ENCODE results near the gene HS6ST3.
"Not testable (repeated sequence)": the region's sequence is repeated elsewhere in the genome, so short reads cannot be mapped to it uniquely, and the experiment has no call there.

Gene HS6ST3

GRCh38 chr13:96089749-96090239 is at the start of gene HS6ST3:
TSS of gene HS6ST3 (plus strand) at chr13:96090107.
- H3K27ac ChIP-seq (ENCODE audit: low read depth, low read length), result no peak within 1 kb of the TSS
- no peaks in the 10 kb centered on the region for H3K9me3 ChIP-seq (ENCODE audit: control insufficient read depth, insufficient read depth, low read length)
- peak within 1 kb of the TSS; percentile 43 for H3K4me3 ChIP-seq (ENCODE audit: low read length)
- H3F3A ChIP-seq (ENCODE audit: control insufficient read depth, insufficient read depth), result no peaks in the 10 kb centered on the region
- H3K27me3 ChIP-seq (ENCODE audit: control insufficient read depth, low read length), result peaks cover 46% of the 10 kb centered on the region
- no peaks in the 10 kb centered on the region for H3K4me1 ChIP-seq (ENCODE audit: control insufficient read depth, low read length)
- H3K79me2 ChIP-seq (ENCODE audit: control insufficient read depth, low read length), result no peaks in the 10 kb centered on the region
- H4K20me1 ChIP-seq (ENCODE audit: control insufficient read depth, insufficient read depth, low read depth, low read length), result no peaks in the 10 kb centered on the region
- no peaks in the 10 kb centered on the region for H3K9me2 ChIP-seq (replicated peaks; ENCODE audit: control insufficient read depth, low read length)
- no peaks in the 10 kb centered on the region for H3K36me3 ChIP-seq (ENCODE audit: control insufficient read depth, low read length)
- no peak for TF ChIP-seq CTCF (IDR thresholded peaks at IDR 0.05; ENCODE audit: low read depth, low read length, poor library complexity, severe bottlenecking)
- TF ChIP-seq EZH2phosphoT487 (IDR thresholded peaks at IDR 0.05; ENCODE audit: borderline replicate concordance, low read length), result peak; percentile 87
- H3K4me2 ChIP-seq (ENCODE audit: low read length), result peak within 1 kb of the TSS; percentile 55

- no peak overlapping the region for H3K27ac ChIP-seq (ENCODE audit: low read depth, low read length)
- H3K27me3 ChIP-seq (ENCODE audit: control insufficient read depth, low read length), result no peaks in the 10 kb centered on the region
- no peak for TF ChIP-seq CTCF (IDR thresholded peaks at IDR 0.05; ENCODE audit: low read depth, low read length, poor library complexity, severe bottlenecking)
- no peak for TF ChIP-seq EZH2phosphoT487 (IDR thresholded peaks at IDR 0.05; ENCODE audit: borderline replicate concordance, low read length)
- no peaks in the 10 kb centered on the region for H3K9me2 ChIP-seq (replicated peaks; ENCODE audit: control insufficient read depth, low read length)
- H3K36me3 ChIP-seq (ENCODE audit: control insufficient read depth, low read length), result peaks cover 10% of the 10 kb centered on the region; the same call in 1 of the 2 replicates
- no peaks in the 10 kb centered on the region for H4K20me1 ChIP-seq (ENCODE audit: control insufficient read depth, insufficient read depth, low read depth, low read length)
- peaks cover 94% of the 10 kb centered on the region for H3K79me2 ChIP-seq (ENCODE audit: control insufficient read depth, low read length)
- no peak overlapping the region for H3K4me2 ChIP-seq (ENCODE audit: low read length)
- no peaks in the 10 kb centered on the region for H3K4me1 ChIP-seq (ENCODE audit: control insufficient read depth, low read length)
- no peak overlapping the region for H3K4me3 ChIP-seq (ENCODE audit: low read length)
- no peaks in the 10 kb centered on the region for H3K9me3 ChIP-seq (ENCODE audit: control insufficient read depth, insufficient read depth, low read length)
- no peaks in the 10 kb centered on the region for H3F3A ChIP-seq (ENCODE audit: control insufficient read depth, insufficient read depth)
Measured at GRCh38 chr13:96041326-96042110, 48.4 kb upstream of the HS6ST3 start.

GRCh38 chr13:96044238-96044637 is 45.7 kb upstream of the HS6ST3 start:
- Histone ChIP-seq H3K79me2 (ENCODE audit: control insufficient read depth, low read length) (peaks cover 90% of the 10 kb centered on the region), H3K9me3 (ENCODE audit: control insufficient read depth, insufficient read depth, low read length) (no peaks in the 10 kb centered on the region), H3K27me3 (ENCODE audit: control insufficient read depth, low read length) (no peaks in the 10 kb centered on the region), H3F3A (ENCODE audit: control insufficient read depth, insufficient read depth) (no peaks in the 10 kb centered on the region), H3K36me3 (ENCODE audit: control insufficient read depth, low read length) (0 out of 2 replicates have a peak, but pooled peaks cover 7% of the 10 kb centered on the region), H3K9me2 (replicated peaks; ENCODE audit: control insufficient read depth, low read length) (no peaks in the 10 kb centered on the region), H3K4me3 (ENCODE audit: low read length) (no peak overlapping the region), H3K4me1 (ENCODE audit: control insufficient read depth, low read length) (no peaks in the 10 kb centered on the region), H3K27ac (ENCODE audit: low read depth, low read length) (no peak overlapping the region), H4K20me1 (ENCODE audit: control insufficient read depth, insufficient read depth, low read depth, low read length) (no peaks in the 10 kb centered on the region), H3K4me2 (ENCODE audit: low read length) (no peak overlapping the region)
- TF ChIP-seq CTCF (IDR thresholded peaks at IDR 0.05; ENCODE audit: low read depth, low read length, poor library complexity, severe bottlenecking) (no peak), EZH2phosphoT487 (IDR thresholded peaks at IDR 0.05; ENCODE audit: borderline replicate concordance, low read length) (no peak)

GRCh38 chr13:96046449-96047126 is 43.3 kb upstream of the HS6ST3 start:
- not testable (repeated sequence) for H3K27ac ChIP-seq (ENCODE audit: low read depth, low read length); H3K4me2 ChIP-seq (ENCODE audit: low read length); H3K9me3 ChIP-seq (ENCODE audit: control insufficient read depth, insufficient read depth, low read length); H3F3A ChIP-seq (ENCODE audit: control insufficient read depth, insufficient read depth); H3K36me3 ChIP-seq (ENCODE audit: control insufficient read depth, low read length); H3K4me3 ChIP-seq (ENCODE audit: low read length); H4K20me1 ChIP-seq (ENCODE audit: control insufficient read depth, insufficient read depth, low read depth, low read length); H3K4me1 ChIP-seq (ENCODE audit: control insufficient read depth, low read length); H3K27me3 ChIP-seq (ENCODE audit: control insufficient read depth, low read length); H3K9me2 ChIP-seq (replicated peaks; ENCODE audit: control insufficient read depth, low read length)
- peaks cover 74% of the 10 kb centered on the region for H3K79me2 ChIP-seq (ENCODE audit: control insufficient read depth, low read length)

DNA sequence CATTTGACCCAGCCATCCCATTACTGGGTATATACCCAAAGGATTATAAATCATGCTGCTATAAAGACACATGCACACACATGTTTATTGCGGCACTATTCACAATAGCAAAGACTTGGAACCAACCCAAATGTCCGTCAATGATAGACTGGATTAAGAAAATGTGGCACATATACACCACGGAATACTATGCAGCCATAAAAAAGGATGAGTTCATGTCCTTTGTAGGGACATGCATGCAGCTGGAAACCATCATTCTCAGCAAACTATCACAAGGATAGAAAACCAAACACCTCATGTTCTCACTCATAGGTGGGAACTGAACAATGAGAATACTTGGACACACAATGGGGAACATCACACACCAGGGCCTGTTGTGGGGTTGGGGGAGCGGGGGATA is 39.0 kb upstream of the HS6ST3 start:
- H3K9me3 ChIP-seq (ENCODE audit: control insufficient read depth, insufficient read depth, low read length); H3K4me3 ChIP-seq (ENCODE audit: low read length); H4K20me1 ChIP-seq (ENCODE audit: control insufficient read depth, insufficient read depth, low read depth, low read length); H3F3A ChIP-seq (ENCODE audit: control insufficient read depth, insufficient read depth); H3K36me3 ChIP-seq (ENCODE audit: control insufficient read depth, low read length); H3K4me2 ChIP-seq (ENCODE audit: low read length); H3K9me2 ChIP-seq (replicated peaks; ENCODE audit: control insufficient read depth, low read length); H3K27ac ChIP-seq (ENCODE audit: low read depth, low read length): not testable (repeated sequence)
- Histone ChIP-seq H3K79me2 (ENCODE audit: control insufficient read depth, low read length) (peaks cover 52% of the 10 kb centered on the region), H3K27me3 (ENCODE audit: control insufficient read depth, low read length) (peaks cover 13% of the 10 kb centered on the region; the same call in 1 of the 2 replicates), H3K4me1 (ENCODE audit: control insufficient read depth, low read length) (peaks cover 14% of the 10 kb centered on the region)

Measured in DOHH2 (cell line).